ENCODE data around the gene RALGAPA2. TPM values are rescaled to one million over a fixed set of nuclear protein-coding genes. Genes with fewer than 3 reads are reported as not detected.
A peak's percentile ranks its signal among the peaks of the same experiment; 100 is the strongest.

RALGAPA2 gene
- total RNA-seq, 2 experiments from 2014 or later = 21.2 to 21.9 TPM

- intact Hi-C loops (cut with DNase I, micrococcal nuclease) = no loop called here
- no peak for TF ChIP-seq CTCF (IDR thresholded peaks at IDR 0.05)
- H3K36me3 Mint-ChIP-seq (ENCODE audit: low read depth) = peaks cover 37% of the 10 kb centered on the region
- no peak overlapping the region for H3K4me3 ChIP-seq (ENCODE audit: low read length)
- H3K36me3 ChIP-seq (ENCODE audit: insufficient read depth, low read length) = peaks cover 9% of the 10 kb centered on the region
- H3K27me3 ChIP-seq (ENCODE audit: control insufficient read depth in 1 of 2, insufficient read depth in 2 of 2, low read length in 2 of 2) = no peaks in the 10 kb centered on the region
- H3K4me1 Mint-ChIP-seq (ENCODE audit: low read depth) = peaks cover 71% of the 10 kb centered on the region
- DNase-seq = peak in 2 of 14 experiments; percentile 12 to 24
- ATAC-seq (ENCODE audit: poor library complexity) = no peak
- no peak overlapping the region for H3K4me3 Mint-ChIP-seq
- peak overlapping the region; percentile 29 for H3K27ac Mint-ChIP-seq
- no peaks in the 10 kb centered on the region for H3K27me3 Mint-ChIP-seq
- no peak overlapping the region for H3K27ac ChIP-seq (ENCODE audit: low read depth in 1 of 2, low read length in 2 of 2)
- no peaks in the 10 kb centered on the region for H3K9me3 ChIP-seq (ENCODE audit: control insufficient read depth in 1 of 2, insufficient read depth in 1 of 2, low read length in 2 of 2)
- CTCF ChIA-PET = no interaction called here
- no peaks in the 10 kb centered on the region for H3K9me3 Mint-ChIP-seq
- POLR2A ChIA-PET = interaction anchor here (0.9 kb wide), 1 partner anchor 8 kb away, joined by 3 read pairs; no protein-coding TSS in a partner anchor
- peaks cover 19% of the 10 kb centered on the region for H3K4me1 ChIP-seq (ENCODE audit: insufficient read depth, low read length)
Observed at GRCh38 chr20:20680991-20681508, 31.4 kb downstream of the RALGAPA2 start.

GRCh38 chr20:20679316-20679715 lies 33.1 kb downstream of the RALGAPA2 start:
- Histone ChIP-seq H3K27ac (ENCODE audit: low read depth in 1 of 2, low read length in 2 of 2) (no peak overlapping the region), H3K4me3 (ENCODE audit: low read length) (no peak overlapping the region), H3K27me3 (ENCODE audit: control insufficient read depth in 1 of 2, insufficient read depth in 2 of 2, low read length in 2 of 2) (no peaks in the 10 kb centered on the region), H3K9me3 (ENCODE audit: control insufficient read depth in 1 of 2, insufficient read depth in 1 of 2, low read length in 2 of 2) (no peaks in the 10 kb centered on the region), H3K4me1 (ENCODE audit: insufficient read depth, low read length) (peaks cover 12% of the 10 kb centered on the region), H3K36me3 (ENCODE audit: insufficient read depth, low read length) (peaks cover 9% of the 10 kb centered on the region)
- DNase-seq (no peak), ATAC-seq (ENCODE audit: poor library complexity) (no peak)
- Mint-ChIP-seq H3K36me3 (ENCODE audit: low read depth) (peaks cover 54% of the 10 kb centered on the region), H3K27me3 (no peaks in the 10 kb centered on the region), H3K4me3 (no peak overlapping the region), H3K27ac (no peak overlapping the region), H3K9me3 (no peaks in the 10 kb centered on the region), H3K4me1 (ENCODE audit: low read depth) (peaks cover 60% of the 10 kb centered on the region)
- no peak for TF ChIP-seq CTCF (IDR thresholded peaks at IDR 0.05)
- ChIA-PET CTCF (no interaction called here), POLR2A (no interaction called here)
- intact Hi-C loops (cut with DNase I, micrococcal nuclease) = no loop called here

- Mint-ChIP-seq H3K4me1 (ENCODE audit: low read depth) (peaks cover 40% of the 10 kb centered on the region), H3K36me3 (ENCODE audit: low read depth) (peaks cover 61% of the 10 kb centered on the region), H3K4me3 (no peak overlapping the region), H3K27me3 (no peaks in the 10 kb centered on the region), H3K27ac (no peak overlapping the region), H3K9me3 (no peaks in the 10 kb centered on the region)
- Histone ChIP-seq H3K27me3 (ENCODE audit: control insufficient read depth in 1 of 2, insufficient read depth in 2 of 2, low read length in 2 of 2) (no peaks in the 10 kb centered on the region), H3K4me3 (ENCODE audit: low read length) (no peak overlapping the region), H3K27ac (ENCODE audit: low read depth in 1 of 2, low read length in 2 of 2) (no peak overlapping the region), H3K36me3 (ENCODE audit: insufficient read depth, low read length) (peaks cover 9% of the 10 kb centered on the region), H3K9me3 (ENCODE audit: control insufficient read depth in 1 of 2, insufficient read depth in 1 of 2, low read length in 2 of 2) (no peaks in the 10 kb centered on the region), H3K4me1 (ENCODE audit: insufficient read depth, low read length) (peaks cover 3% of the 10 kb centered on the region)
- DNase-seq (no peak), ATAC-seq (ENCODE audit: poor library complexity) (no peak)
- CTCF ChIA-PET = no interaction called here
- intact Hi-C loops (cut with DNase I, micrococcal nuclease) = no loop called here
- TF ChIP-seq CTCF (IDR thresholded peaks at IDR 0.05) = no peak
- POLR2A ChIA-PET = no interaction called here
Observed at GRCh38 chr20:20677186-20677585, 35.3 kb downstream of the RALGAPA2 start.

Data from CD4-positive, alpha-beta T cell (primary cell).